GM21515 (cell line): ENCODE measurements around the gene PPARG.

Experiments used
- ATAC-seq: cut with Tn5 transposase; IDR thresholded peaks from one replicate; pipeline ENCODE4 v1.9.1; 2021; ENCODE audit not compliant: unreplicated experiment

PPARG gene

DNA sequence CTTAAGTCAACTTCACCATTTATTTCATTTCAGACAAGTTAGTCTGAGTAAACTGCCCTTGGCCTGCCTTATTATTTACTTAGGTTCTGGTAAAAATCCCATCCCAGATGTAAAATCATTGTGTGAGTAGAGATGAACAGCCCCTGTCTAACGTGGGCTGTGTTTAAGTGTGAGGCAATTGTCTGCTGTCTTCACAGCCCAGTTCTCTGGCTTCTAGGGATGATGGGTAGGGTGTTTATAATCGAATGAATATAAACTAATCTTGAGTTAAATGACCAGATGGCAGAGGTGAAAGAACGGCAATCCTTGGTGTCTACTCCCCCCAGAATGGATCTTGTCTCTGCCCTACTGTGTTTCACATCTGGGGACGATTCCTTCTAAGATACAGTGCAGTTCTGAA, 20.8 kb downstream of the PPARG start:
- no peak for ATAC-seq

DNA sequence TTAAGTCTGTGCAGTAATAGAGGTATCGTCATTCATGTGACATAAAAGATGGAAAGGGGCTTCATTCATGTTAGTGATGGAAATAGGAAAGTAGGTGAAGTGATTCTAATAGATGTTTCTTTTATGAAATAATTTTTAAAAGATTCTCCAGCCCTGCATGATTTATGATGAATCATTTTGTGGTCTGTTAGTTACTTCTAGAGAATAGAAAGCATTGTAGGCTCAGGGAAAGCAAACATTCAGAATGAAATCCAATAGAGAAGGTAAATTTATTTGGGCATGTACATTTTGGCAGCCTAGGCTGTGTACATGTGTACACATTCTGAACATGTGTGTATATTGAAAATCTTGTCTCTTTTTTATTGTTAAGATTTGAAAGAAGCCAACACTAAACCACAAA, 23.1 kb downstream of the PPARG start:
- ATAC-seq = no peak

DNA sequence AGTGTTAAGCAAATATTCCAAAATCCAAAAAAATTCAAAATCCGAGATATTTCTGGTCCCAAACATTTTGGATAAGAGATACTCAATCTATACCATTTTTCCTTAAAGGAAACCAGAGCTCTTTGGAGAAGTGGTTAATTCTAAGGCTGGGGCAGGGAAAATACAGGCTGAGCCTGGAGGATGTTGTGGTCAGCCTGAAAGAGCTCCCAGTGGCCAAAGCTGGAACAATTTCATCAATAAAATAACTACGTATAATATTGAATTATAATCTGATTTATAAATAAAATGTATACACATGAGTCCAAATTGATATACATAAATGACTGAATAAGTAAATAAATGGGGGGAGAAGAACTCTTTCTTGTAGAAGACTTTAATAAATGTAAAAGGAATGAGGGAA, 24.6 kb downstream of the PPARG start:
- no peak for ATAC-seq

DNA sequence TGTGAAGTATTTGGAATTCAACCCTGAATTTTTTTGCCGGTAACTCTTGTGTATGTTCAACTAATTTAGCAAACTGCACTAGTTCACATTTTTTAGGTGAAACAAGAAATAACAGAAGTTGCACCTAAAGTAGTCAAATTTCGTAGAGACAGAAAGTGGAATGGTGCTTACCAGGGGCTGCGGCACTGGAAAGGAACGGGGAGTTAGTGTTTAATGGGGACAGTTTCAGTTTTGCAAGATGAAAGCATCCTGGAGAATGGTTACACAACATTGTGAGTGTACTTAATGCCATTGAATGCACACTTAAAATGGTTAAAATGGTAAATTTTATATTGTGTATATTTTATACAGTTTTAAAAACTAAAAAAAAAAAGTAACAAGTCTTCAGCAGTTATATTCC, 27.4 kb downstream of the PPARG start:
- no peak for ATAC-seq

DNA sequence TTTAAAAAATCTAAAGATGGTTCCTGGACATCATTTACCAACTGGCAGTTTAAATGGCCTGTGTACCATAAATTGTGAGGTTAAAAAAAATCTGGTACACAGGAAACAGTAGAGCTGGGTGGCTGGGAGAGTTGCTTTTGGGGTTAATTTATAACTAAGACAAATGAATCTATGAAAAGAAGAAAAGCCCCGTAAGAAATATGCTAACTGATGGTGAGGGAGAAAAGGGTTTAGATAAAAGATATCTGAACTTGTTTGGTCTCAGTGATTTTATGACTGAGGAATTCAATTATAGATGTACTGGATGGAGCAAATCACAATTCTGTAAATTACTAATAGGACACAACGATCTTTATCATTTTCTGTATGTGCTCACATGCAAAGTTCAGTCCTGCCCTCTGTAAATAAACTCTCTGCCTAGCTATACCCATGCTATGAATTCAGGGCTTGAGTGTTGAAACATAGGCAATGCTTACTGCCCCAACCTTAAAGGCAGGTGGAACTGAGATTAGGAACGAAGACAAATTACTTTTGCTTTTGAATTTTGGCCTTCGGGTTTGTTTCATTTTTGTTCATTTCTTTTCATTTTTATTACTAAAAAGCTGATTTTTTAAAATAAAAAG, 28.0 kb downstream of the PPARG start:
- peak; percentile 62 for ATAC-seq

DNA sequence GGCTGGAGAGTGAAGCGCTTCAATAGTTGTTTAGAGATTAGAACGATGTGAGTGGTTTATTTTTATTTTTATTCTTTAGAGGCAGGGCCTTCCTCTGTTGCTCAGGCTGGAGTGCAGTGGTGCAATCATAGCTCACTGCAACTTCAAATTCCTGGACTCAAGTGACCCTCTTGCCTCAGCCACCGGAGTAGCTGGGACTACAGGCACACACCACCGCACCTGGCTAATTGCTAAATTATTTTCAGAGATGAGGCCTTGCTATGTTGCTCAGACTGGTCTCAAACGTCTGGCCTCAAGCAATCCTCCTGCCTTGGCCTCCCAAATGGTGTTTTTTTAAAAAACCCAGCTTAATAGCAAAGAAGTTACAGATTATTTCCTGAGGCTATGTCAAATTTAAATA, 29.0 kb downstream of the PPARG start:
- no peak for ATAC-seq

DNA sequence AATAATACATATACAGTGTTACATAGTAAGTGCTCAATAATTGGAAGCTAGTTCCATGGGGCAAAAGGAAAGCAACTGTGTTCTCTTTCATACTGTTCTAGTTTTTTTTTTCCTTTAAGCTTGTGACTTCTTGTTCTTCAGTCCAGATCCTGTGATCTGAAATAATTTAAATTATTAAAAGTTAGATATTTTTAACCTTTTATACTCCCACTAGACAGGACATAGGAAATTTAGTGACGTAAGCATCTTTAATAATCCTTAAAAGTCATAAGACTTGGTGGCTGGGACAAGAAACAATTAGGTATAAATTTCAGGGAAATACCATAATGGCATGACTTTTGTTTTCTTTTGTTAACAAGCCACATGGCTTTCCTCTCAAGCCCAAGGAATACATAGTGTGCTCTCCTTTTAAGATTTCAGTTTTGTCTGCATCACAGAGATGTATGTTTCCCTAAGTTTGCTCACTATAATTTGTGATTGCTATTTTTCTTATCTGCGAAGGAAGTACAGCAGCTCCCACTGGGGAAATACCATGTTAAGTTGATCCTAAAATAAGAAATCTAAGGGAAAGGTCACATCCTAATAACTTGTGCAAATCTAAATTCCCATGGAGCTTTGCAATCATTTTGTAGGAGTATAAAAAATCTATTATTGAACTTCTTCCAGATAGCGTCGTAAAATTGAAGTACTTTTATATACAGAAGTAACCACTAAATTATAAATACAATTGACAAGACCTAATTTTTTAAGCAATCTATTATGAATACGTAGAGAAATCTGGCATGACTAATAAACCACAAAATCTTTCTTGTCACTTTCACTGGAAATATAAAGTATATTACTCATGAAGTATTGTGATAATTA, 30.1 kb downstream of the PPARG start:
- ATAC-seq = no peak

DNA sequence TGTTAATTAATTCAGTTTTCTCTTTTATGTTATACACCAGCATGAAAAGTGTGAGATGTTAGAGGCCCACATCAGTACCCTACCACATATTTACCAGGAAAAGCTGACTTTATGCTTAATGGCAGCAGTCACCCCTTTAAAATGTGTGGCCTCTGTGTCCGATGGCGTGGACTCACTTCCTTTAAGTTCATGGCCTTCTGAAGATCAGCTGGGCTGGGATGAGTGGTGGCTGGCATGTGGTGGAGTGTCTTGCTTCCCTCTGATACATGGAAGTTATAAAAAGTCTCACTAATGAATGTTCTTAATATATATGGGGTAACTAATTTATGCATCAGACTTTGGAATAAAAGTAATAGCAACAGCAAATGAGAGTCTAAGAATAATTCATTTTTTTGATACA, 32.1 kb downstream of the PPARG start:
- no peak for ATAC-seq

DNA sequence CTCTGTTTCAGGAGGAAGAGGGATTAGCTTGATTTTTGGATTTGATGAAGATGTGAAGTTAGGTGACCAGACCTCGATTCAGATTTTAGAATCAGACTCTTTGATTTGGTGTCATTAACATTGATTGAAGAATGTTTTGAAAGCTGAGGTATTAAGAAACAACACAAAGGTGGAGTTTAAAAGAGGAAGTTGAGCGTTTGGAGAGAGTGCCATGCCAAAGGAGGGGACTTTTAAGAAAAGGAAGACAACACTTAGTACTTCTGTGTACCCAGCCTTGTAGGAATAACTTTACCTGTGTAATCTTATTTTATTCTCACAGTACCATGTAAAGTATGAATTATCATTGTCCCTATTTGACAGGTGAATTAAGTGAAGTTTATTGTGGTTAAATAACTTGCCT, 34.4 kb downstream of the PPARG start:
- no peak for ATAC-seq

DNA sequence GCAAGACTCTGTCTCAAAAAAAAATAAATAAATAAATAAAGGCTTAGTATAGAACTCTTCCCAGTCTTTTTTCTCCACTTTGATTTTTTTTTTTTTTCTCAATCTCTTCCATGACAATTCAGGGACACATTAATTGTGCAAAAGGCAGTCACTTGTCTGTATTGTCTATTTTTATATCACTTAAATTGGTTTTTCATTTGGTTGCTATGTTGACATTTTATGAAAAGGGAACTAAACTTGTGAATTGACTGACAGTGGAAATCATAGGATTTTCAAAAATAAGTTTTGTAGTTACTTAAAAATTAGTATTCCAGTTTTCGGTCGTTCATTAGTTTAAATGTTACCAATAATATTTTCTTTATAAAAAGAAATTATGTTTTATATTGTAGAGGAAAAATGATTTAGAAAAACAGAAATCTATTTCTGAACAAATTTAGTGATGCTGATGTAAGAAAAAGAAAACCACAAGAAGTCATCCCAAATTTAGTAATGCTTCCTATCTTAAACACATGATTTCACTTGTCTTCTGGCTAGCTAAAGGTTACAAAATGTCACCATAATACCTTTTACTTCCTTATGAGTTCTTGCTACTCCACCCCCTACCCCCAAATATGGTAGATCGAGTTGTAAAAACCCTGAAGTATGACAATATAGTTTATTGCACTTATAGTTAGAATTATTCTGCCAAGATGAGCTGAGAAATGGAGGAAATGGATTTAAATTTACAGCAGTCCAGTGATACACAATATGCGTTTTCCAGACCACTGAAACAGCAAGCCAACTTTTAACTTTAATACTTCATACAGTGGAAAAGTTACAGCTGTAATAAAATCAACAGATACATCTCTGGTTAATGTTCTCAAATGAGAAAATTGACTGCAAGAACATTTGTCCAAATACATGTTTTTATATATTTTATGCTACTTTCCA, 37.0 kb downstream of the PPARG start:
- ATAC-seq = no peak

DNA sequence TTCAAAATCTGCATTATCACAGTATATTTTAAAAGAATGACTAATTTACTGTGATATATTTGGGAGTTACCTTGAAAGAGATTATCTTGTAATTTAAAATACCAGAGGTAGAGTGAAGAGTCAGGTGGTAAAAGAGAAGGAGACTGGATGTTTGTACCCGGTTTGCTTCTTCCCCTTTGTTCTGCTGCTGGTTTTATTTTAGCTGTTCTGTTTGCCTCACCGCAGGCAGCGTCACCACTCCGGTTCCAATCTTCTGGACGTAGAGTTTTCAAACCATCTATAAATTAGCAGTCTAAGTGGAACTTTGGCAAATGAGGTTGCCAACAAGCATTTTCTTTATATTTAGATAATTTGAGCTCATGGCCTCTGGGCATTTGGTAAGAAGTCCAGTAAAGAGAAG, 38.2 kb downstream of the PPARG start:
- no peak for ATAC-seq

DNA sequence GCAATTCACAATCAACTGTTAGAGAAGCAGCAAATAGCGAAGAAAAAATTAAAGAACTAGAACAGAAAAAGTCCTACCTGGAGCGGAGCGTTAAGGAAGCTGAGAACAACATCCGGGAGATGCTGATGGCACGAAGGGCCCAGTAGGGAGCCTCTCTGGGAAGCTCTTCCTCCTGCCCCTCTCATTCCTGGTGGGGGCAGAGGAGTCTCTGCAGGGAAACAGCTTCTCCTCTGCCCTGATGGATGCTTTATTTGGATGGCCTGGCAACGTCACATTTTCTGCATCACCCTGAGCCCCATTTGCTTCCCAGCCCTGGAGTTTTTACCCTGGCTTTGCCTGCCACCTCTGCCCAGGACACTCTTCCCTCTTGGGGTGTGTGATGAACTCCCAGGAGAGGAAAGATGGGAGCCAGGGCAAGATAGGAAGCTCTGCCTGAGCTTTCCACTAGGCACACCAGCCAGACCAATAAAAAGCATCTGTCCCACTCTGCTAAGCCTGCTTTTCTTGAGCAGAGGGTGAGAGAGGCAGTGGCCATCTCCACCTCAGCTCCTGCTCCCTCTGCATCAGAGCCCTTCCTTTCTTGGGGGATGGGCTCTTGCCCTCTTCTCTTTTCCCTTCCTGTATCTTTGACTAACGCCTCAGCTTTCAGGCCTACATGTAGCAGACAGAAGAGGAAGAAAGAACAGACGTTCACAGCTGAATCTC, 39.4 kb downstream of the PPARG start:
- no peak for ATAC-seq

DNA sequence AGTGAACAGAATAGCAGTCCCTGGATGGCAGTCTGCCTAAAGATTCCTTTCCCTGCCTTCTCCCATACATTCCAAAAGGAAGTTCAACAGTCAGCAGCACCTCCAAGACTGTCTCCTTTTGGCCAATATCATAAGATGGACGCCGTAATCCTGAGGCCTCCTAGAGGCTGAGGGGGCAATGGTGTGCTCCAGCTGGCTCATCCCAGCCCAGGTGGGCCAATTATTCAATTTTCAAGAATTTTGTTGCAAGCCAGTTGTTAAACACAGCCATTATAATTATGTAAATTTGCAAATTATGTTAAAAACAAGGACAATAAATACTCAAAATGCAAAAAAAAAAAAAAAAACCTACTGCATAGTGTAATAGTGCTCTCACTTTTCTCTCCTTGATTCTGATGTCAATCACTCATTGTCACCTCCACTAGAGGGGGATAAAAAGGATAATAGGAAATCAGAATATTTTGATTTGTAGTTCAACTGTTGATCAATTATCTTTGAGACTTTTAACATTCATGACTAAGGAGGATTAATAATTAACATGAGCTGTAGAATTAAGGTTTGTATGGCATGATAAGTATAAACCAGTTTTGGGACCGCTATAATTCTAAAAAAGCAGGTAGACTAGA, 40.1 kb downstream of the PPARG start:
- ATAC-seq = no peak

DNA sequence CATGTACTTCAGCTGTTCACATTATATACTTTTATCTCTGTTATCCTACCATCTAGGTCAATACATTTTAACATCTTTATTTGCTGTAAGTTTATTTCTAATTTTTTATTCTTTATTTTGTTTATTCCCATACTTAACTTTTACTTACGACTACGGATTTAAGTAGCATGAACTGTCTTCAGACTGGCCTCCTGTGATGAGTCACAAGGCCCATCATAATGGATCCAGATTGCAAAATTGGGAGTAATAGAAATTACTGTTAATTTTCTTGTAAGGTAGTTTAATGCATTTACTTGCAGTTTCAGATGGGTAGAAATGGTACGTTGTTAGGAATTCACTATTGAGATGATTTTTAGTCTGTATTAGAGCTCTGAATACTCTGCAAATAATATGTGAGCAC, 45.9 kb downstream of the PPARG start:
- no peak for ATAC-seq

DNA sequence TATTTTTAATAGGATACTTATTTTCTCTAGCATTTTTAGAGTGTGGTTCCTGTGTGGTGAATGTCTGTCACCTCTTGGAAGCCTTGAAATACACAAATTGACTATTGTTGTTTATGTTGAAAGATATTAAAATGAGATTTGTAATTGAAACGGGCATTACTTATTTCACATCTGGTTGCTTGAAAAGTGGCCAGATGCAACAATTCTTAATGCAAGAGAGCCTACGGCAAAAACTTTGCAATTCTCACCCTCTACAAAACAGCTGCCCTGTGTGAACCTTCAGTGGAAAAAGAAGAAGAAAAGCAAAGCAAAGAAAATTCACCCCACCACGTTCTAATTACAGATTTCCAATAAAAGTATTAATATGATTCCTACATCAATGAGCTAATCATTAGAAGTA, 46.6 kb downstream of the PPARG start:
- ATAC-seq = no peak

DNA sequence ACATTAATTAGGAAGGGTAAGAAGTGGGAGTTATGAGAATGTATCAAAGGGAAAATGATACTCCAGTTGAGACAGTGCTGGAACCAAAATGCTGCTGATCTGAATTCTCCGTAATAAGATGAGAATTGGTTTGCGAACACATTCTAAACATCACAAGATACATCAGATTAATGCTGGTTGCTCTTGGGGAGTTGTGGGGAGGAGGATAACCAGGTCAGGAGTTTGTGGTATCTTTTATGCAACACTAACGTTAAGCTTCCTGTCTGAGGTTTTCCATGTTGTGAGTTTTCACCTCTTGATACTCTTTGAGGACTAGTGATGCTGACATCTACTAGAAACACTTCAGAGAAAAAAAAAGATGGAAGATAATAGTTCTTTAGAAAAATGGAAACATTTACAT, 47.2 kb downstream of the PPARG start:
- ATAC-seq = no peak

DNA sequence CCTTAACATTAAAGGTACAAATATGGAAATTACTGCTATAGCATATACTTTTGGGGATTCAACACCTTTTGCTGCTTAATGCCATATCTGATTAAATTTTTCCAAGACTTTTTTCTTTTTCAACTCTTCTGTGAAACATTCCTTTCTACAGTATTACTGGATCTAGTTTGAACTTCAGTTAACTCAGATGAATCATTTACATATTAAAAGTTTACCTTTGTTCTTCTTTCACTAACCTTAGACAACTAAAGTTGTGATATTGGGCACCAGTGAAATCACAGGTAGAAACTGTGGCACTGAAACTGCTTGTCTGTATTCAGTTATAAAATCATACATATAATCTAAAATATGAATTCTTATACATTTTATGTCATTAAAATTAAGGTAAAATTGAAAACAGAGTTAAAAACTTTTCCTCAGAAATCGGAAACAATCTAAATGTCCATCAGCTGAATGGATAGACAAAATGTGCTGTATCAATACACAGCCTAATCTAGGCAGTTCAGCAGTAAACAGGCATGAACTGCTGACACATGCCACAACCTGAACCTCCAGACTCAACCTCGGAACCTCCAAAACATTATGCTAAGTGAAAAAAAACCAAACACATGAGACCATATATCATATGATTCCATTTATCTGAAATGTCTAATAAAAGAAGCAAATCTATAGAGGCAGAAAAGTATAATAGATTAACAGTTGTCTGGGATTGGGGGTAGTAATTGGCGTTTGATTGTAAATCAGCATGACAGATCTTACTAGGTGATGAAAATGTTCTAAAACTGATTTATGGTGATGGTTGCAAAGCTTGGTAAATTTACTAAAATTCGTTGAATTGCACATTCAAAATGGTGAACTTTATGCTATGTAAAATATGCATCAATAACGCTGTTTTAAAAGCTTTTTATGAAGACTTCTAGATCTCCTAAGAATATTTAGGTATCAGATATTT, 50.0 kb downstream of the PPARG start:
- no peak for ATAC-seq

DNA sequence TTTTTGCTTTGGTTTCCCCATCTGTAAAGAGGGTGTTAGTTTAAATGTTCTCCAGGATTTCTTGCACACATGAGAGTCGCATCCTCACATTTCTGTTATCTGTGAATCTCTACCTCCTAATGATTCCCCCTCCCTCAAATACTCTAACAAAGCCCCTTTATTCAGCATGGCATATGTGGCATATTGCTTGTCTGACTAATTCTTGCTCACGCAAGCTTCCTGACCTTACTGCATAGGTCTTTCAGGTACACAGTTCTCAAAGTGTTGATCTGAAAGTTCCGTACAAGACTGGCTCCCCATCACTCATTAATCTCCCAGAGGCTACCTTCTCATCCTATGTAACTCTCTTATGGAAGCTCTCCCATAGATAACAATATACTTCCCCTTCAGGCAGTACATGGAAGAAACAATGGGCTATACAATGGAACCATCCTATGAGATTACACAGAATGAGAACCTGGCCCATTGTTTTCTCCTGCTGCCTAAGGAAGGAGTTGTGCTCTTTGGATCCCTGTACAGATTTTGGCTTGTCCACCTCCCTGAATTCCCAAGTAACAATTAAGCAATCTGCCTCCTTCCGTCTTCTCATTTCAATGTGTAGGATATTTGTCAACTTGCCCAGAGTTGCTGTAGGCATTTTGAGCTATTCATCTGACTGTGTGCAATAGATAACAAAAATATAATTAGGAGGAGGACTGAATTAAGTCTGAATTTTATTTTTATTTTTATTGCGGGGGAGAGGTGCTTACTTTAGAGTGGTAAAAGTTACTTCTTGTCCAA, 51.0 kb downstream of the PPARG start:
- ATAC-seq = no peak

DNA sequence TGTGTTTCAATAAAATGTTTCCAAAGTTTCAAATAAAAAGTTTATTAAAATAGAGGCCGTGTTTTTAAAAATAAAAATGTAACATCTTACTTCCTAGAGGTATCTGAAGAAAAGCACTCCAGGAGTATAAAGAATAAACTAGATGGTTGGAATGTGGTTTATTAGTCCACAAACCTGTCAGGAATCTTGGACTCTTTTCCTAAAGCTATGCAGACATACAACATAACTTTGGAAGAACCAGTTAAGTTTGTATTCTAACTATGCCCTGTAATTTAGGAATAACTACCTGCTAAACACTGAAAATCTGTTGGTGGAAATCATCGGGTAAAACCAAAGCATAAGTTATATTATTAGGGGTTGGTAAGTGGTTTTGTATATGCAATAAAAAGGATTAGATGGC, 51.6 kb downstream of the PPARG start:
- no peak for ATAC-seq
